IMR-90 (cell line): ENCODE measurements around the gene PHC1.

ENCODE experiments used
- CTCF ChIP-seq: conservative IDR thresholded peaks from 2 replicates; pipeline ENCODE4 v1.5.1; 2012; ENCODE audit warnings: mild to moderate bottlenecking, low read depth, low read length, improper control_type of control experiment
- MAFK ChIP-seq: IDR thresholded peaks from 2 replicates; pipeline ENCODE4 v1.6.1; 2012; ENCODE audit warnings: low read depth, low read length, improper control_type of control experiment
- MAZ ChIP-seq: IDR thresholded peaks from 2 replicates; pipeline ENCODE4 v1.6.1; 2012; ENCODE audit warnings: low read depth, mild to moderate bottlenecking, low read length, improper control_type of control experiment, moderate library complexity, borderline replicate concordance
- POLR2A ChIP-seq: IDR thresholded peaks from 2 replicates; pipeline ENCODE4 v1.6.1; 2012; ENCODE audit warnings: mild to moderate bottlenecking, low read depth, low read length
- RFX5 ChIP-seq: IDR thresholded peaks from 2 replicates; pipeline ENCODE4 v1.8.0; 2012; ENCODE audit warnings: low read depth, mild to moderate bottlenecking, low read length, moderate library complexity
- SMC3 ChIP-seq: fragments of 150-350 bp; IDR thresholded peaks from 2 replicates; pipeline ENCODE4 v1.6.1; 2016; ENCODE audit warnings: low read depth, mild to moderate bottlenecking, antibody characterized with exemption, low read length, moderate library complexity
- TF ChIP-seq, protein P1 (sequence below): fragments of 150-350 bp; IDR thresholded peaks from 2 replicates; pipeline ENCODE4 v1.6.1; 2017; ENCODE audit warnings: mild to moderate bottlenecking, antibody characterized with exemption, low read length, low read depth

DNA sequence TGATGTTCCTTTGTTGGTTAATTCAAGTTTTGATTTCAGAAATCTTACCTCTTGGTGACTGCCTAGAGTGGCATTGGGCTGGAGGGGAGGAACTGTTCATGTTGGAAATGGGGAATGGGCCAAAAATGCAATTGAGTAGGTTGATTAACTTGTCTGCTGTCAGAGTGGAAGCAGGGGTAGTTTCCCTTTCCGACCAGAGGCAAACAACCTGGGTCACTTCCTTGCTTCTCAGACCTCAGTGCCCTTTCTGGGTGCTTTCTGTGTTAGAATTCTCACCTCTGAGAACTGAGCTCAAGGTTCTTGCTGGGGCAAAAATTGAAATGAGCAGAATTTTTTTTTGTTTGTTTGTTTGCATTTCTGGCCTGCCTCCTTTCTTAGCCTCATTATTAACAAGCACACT lies 37.4 kb downstream of the PHC1 start:
- no peak for TF ChIP-seq CTCF
- no peak for TF ChIP-seq POLR2A
- TF ChIP-seq, protein P1, sequence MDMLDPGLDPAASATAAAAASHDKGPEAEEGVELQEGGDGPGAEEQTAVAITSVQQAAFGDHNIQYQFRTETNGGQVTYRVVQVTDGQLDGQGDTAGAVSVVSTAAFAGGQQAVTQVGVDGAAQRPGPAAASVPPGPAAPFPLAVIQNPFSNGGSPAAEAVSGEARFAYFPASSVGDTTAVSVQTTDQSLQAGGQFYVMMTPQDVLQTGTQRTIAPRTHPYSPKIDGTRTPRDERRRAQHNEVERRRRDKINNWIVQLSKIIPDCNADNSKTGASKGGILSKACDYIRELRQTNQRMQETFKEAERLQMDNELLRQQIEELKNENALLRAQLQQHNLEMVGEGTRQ, result no peak
- no peak for TF ChIP-seq MAFK
- TF ChIP-seq RFX5, result no peak
- TF ChIP-seq SMC3, result no peak
- no peak for TF ChIP-seq MAZ
